ENCODE results near the gene KRTAP4-8. TPM values are rescaled to one million over a fixed set of nuclear protein-coding genes. Genes with fewer than 3 reads are reported as not detected.
"Not testable (repeated sequence)": the region's sequence is repeated elsewhere in the genome, so short reads cannot be mapped to it uniquely, and the experiment has no call there.

KRTAP4-8 gene
- total RNA-seq, 2 experiments from 2014 or later, result not detected

DNA sequence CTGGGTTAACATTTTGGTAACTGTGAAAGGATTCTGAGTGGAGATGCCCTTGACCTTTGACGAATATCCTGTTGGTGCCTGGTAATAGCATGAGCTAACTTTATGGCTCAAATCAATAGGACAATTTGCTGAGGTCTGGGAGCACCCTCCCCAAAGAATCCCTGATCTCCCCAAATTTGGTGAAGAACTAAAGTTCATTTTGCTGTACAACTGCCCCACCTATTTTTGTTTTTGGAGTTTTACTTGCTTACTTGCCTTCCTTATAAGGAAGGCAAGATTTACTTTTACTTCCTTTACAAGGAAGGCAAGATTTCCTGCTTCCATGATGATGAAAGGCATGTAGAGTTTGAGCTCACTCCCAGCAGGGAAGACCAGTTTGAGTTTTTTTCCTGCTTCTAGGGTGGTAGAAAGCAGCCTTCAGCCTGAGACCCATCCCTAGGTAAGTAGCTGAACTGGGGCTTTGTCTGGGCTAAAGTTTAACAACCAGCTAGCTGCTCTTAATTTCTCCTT is 10.1 kb upstream of the KRTAP4-8 start:
- ChIA-PET POLR2A (no interaction called here), CTCF (ENCODE audit: unreplicated experiment) (no interaction called here)
- no peak overlapping the region for H3K4me2 ChIP-seq (ENCODE audit: low read length)
- no TSS peak for BruUV-seq (replicated peaks)
- TF ChIP-seq, protein P1, sequence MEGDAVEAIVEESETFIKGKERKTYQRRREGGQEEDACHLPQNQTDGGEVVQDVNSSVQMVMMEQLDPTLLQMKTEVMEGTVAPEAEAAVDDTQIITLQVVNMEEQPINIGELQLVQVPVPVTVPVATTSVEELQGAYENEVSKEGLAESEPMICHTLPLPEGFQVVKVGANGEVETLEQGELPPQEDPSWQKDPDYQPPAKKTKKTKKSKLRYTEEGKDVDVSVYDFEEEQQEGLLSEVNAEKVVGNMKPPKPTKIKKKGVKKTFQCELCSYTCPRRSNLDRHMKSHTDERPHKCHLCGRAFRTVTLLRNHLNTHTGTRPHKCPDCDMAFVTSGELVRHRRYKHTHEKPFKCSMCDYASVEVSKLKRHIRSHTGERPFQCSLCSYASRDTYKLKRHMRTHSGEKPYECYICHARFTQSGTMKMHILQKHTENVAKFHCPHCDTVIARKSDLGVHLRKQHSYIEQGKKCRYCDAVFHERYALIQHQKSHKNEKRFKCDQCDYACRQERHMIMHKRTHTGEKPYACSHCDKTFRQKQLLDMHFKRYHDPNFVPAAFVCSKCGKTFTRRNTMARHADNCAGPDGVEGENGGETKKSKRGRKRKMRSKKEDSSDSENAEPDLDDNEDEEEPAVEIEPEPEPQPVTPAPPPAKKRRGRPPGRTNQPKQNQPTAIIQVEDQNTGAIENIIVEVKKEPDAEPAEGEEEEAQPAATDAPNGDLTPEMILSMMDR (conservative IDR thresholded peaks at IDR 0.05; ENCODE audit: low read length), result no peak
- no peak for TF ChIP-seq EZH2phosphoT487 (IDR thresholded peaks at IDR 0.05; ENCODE audit: borderline replicate concordance, low read depth, low read length)
- intact Hi-C loops (cut with micrococcal nuclease; ENCODE audit: unreplicated experiment), result no loop called here
- H3K4me1 ChIP-seq (ENCODE audit: insufficient read depth, low read length, poor library complexity, severe bottlenecking), result no peaks in the 10 kb centered on the region
- no peaks in the 10 kb centered on the region for H3K9me2 ChIP-seq (ENCODE audit: insufficient read depth, low read length)
- no peak overlapping the region for H3K4me3 ChIP-seq (ENCODE audit: low read depth, low read length, poor library complexity, severe bottlenecking)
- H3K9me3 ChIP-seq (ENCODE audit: low read length), result 0 out of 2 replicates have a peak, but pooled peaks cover 19% of the 10 kb centered on the region
- H3K79me2 ChIP-seq (ENCODE audit: insufficient read depth, low read depth, low read length), result no peaks in the 10 kb centered on the region
- no peaks in the 10 kb centered on the region for H4K20me1 ChIP-seq (ENCODE audit: insufficient read depth, low read length)
- no peak for DNase-seq (ENCODE audit: low spot score)
- H3K27ac ChIP-seq (ENCODE audit: low read depth, low read length, poor library complexity, severe bottlenecking), result no peak overlapping the region
- no peaks in the 10 kb centered on the region for H3K36me3 ChIP-seq (ENCODE audit: insufficient read depth, low read length)
- H2AFZ ChIP-seq (ENCODE audit: low read length), result no peak overlapping the region

DNA sequence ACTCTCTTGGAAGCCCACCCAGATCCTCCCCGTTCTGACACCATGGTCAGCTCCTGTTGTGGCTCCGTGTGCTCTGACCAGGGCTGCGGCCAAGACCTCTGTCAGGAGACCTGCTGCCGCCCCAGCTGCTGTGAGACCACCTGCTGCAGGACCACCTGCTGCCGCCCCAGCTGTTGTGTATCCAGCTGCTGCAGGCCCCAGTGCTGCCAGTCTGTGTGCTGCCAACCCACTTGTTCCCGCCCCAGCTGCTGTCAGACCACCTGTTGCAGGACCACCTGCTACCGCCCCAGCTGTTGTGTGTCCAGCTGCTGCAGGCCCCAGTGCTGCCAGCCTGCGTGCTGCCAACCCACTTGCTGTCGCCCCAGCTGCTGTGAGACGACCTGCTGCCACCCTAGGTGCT is 7.4 kb upstream of the KRTAP4-8 start, which contains the start of gene KRTAP4-9:
KRTAP4-9 (plus strand) TSS at position 43 of the 400 bp plus-strand sequence; CDS start at position 43, 0 bp downstream.
- DNase-seq (ENCODE audit: low spot score); intact Hi-C loops (cut with micrococcal nuclease; ENCODE audit: unreplicated experiment); CTCF ChIA-PET (ENCODE audit: unreplicated experiment); H3K4me1 ChIP-seq (ENCODE audit: insufficient read depth, low read length, poor library complexity, severe bottlenecking); BruUV-seq (replicated peaks); H3K27ac ChIP-seq (ENCODE audit: low read depth, low read length, poor library complexity, severe bottlenecking); POLR2A ChIA-PET; H3K79me2 ChIP-seq (ENCODE audit: insufficient read depth, low read depth, low read length); H3K36me3 ChIP-seq (ENCODE audit: insufficient read depth, low read length); H3K9me3 ChIP-seq (ENCODE audit: low read length); H2AFZ ChIP-seq (ENCODE audit: low read length); H3K9me2 ChIP-seq (ENCODE audit: insufficient read depth, low read length); H3K4me3 ChIP-seq (ENCODE audit: low read depth, low read length, poor library complexity, severe bottlenecking); H4K20me1 ChIP-seq (ENCODE audit: insufficient read depth, low read length); H3K4me2 ChIP-seq (ENCODE audit: low read length): not testable (repeated sequence)

- BruUV-seq (replicated peaks), result not testable (repeated sequence)
These were observed 6.6 kb upstream of the KRTAP4-8 start for GRCh38 chr17:41104386-41105038.

More at GRCh38 chr17:41104386-41105038, 6.6 kb upstream of the KRTAP4-8 start:
- H3K4me2 ChIP-seq (ENCODE audit: low read length); H3K9me2 ChIP-seq (ENCODE audit: insufficient read depth, low read length); H3K27ac ChIP-seq (ENCODE audit: low read depth, low read length, poor library complexity, severe bottlenecking); DNase-seq (ENCODE audit: low spot score); intact Hi-C loops (cut with micrococcal nuclease; ENCODE audit: unreplicated experiment); H3K4me1 ChIP-seq (ENCODE audit: insufficient read depth, low read length, poor library complexity, severe bottlenecking); H3K79me2 ChIP-seq (ENCODE audit: insufficient read depth, low read depth, low read length); H2AFZ ChIP-seq (ENCODE audit: low read length); H4K20me1 ChIP-seq (ENCODE audit: insufficient read depth, low read length); H3K4me3 ChIP-seq (ENCODE audit: low read depth, low read length, poor library complexity, severe bottlenecking); H3K36me3 ChIP-seq (ENCODE audit: insufficient read depth, low read length); H3K9me3 ChIP-seq (ENCODE audit: low read length); POLR2A ChIA-PET; CTCF ChIA-PET (ENCODE audit: unreplicated experiment): not testable (repeated sequence)

All from OCI-LY7 (cell line).